Astrocyte (in vitro differentiated cells and primary cell): ENCODE data around the gene UBQLN1. TPM values are rescaled to one million over a fixed set of nuclear protein-coding genes. Genes with fewer than 3 reads are reported as not detected.
"Not testable (repeated sequence)": the region's sequence is repeated elsewhere in the genome, so short reads cannot be mapped to it uniquely, and the experiment has no call there.

Experiments used
- DNase-seq: peaks from one replicate; pipeline ENCODE4 v3.0.0-alpha.2; 2010; ENCODE audit warnings: low read depth
- FAIRE-seq: peaks from 2 replicates; lab custom pipeline; 2011; peaks lifted over from hg19 to GRCh38; lab: Jason Lieb, UNC
- H2AFZ ChIP-seq: 2 replicates; pipeline ENCODE4 v1.6.0; 2012; ENCODE audit warnings: low read depth, low read length, inconsistent platforms
- H3K27ac ChIP-seq: 2 replicates; pipeline ENCODE4 v1.5.1; 2011; ENCODE audit warnings: low read depth, low read length, inconsistent platforms
- H3K27me3 ChIP-seq: 2 replicates; pipeline ENCODE4 v1.6.0; 2011; ENCODE audit warnings: low read length, inconsistent platforms; ENCODE audit not compliant: insufficient read depth
- H3K36me3 ChIP-seq: 2 replicates; pipeline ENCODE4 v1.5.1; 2011; ENCODE audit warnings: low read length, inconsistent platforms; ENCODE audit not compliant: insufficient read depth
- H3K4me1 ChIP-seq: 2 replicates; pipeline ENCODE4 v1.5.1; 2011; ENCODE audit warnings: low read length, inconsistent platforms; ENCODE audit not compliant: insufficient read depth
- H3K4me2 ChIP-seq: 2 replicates; pipeline ENCODE4 v1.6.0; 2012; ENCODE audit warnings: low read length, inconsistent platforms
- H3K4me3 ChIP-seq: 2 replicates; pipeline ENCODE4 v1.5.1; 2011; ENCODE audit warnings: low read depth, mild to moderate bottlenecking, low read length, inconsistent platforms; ENCODE audit not compliant: insufficient read depth
- H3K79me2 ChIP-seq: 2 replicates; pipeline ENCODE4 v1.6.0; 2012; ENCODE audit warnings: mild to moderate bottlenecking, low read length, inconsistent platforms; ENCODE audit not compliant: insufficient read depth
- H3K9ac ChIP-seq: 2 replicates; pipeline ENCODE4 v1.6.0; 2012; ENCODE audit warnings: mild to moderate bottlenecking, low read length, inconsistent platforms
- H3K9me3 ChIP-seq: 2 replicates; pipeline ENCODE4 v1.5.1; 2012; ENCODE audit warnings: low read depth, mild to moderate bottlenecking, low read length, inconsistent platforms; ENCODE audit not compliant: insufficient read depth
- H4K20me1 ChIP-seq: 2 replicates; pipeline ENCODE4 v1.6.0; 2012; ENCODE audit warnings: low read length, inconsistent platforms; ENCODE audit not compliant: insufficient read depth
- H3K27ac Mint-ChIP-seq: one replicate; pipeline ENCODE4 v1.8.0; 2021; ENCODE audit warnings: mild to moderate bottlenecking, mixed read lengths; ENCODE audit not compliant: unreplicated experiment
- H3K27me3 Mint-ChIP-seq: one replicate; pipeline ENCODE4 v1.8.0; 2021; ENCODE audit warnings: low read depth, mixed read lengths; ENCODE audit not compliant: unreplicated experiment
- H3K36me3 Mint-ChIP-seq: one replicate; pipeline ENCODE4 v1.8.0; 2021; ENCODE audit warnings: low read depth, mixed read lengths; ENCODE audit not compliant: unreplicated experiment
- H3K4me1 Mint-ChIP-seq: one replicate; pipeline ENCODE4 v1.8.0; 2021; ENCODE audit warnings: low read depth, mixed read lengths; ENCODE audit not compliant: unreplicated experiment
- H3K4me3 Mint-ChIP-seq: one replicate; pipeline ENCODE4 v1.8.0; 2021; ENCODE audit warnings: mild to moderate bottlenecking, moderate library complexity, mixed read lengths; ENCODE audit not compliant: unreplicated experiment
- H3K9me3 Mint-ChIP-seq: one replicate; pipeline ENCODE4 v1.8.0; 2021; ENCODE audit warnings: mild to moderate bottlenecking, mixed read lengths; ENCODE audit not compliant: unreplicated experiment
- EZH2 ChIP-seq: IDR thresholded peaks from 2 replicates; pipeline ENCODE4 v1.6.1; 2012; ENCODE audit warnings: mild to moderate bottlenecking, low read length, inconsistent platforms; ENCODE audit not compliant: insufficient read depth
- total RNA-seq: library from RNA; stranded (reverse); gene quantifications from 2 replicates; pipeline ENCODE4 v1.2.1, GENCODE V29; 2021
- TF ChIP-seq, protein P1 (sequence below): IDR thresholded peaks from 2 replicates; pipeline ENCODE4 v1.5.1; 2011; ENCODE audit warnings: low read depth, mild to moderate bottlenecking, inconsistent platforms, low read length, moderate library complexity; ENCODE audit not compliant: insufficient read depth

Gene UBQLN1
- total RNA-seq, 1 donor from 2014 or later: 99.3 TPM

DNA sequence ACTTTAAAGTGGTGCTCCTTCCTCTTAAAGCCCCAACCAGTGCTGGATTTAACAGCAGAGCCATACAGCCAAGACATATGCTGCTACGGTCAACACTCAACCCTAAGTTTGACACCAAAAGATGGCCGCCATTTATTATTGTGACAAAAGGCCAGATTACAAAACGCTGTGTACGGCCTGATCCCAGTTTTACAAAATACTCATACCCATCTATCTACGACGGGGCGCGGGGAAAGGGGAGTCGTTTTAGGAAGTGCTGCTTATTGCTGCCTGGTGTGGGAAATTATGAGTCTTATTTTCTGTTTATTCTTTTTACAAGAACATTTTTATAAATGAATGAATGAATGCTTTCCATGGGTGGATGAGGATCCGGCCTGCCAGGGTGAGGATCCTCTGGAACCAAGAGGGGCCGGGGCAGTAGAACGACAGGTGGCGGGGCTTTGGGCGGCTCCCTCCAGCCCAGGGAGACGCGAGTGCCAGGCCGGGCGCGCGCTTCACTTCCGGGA is 85.3 kb downstream of the UBQLN1 start:
- H3K4me3 ChIP-seq: peak overlapping the region; percentile 63
- DNase-seq (no peak), FAIRE-seq (no peak)

DNA sequence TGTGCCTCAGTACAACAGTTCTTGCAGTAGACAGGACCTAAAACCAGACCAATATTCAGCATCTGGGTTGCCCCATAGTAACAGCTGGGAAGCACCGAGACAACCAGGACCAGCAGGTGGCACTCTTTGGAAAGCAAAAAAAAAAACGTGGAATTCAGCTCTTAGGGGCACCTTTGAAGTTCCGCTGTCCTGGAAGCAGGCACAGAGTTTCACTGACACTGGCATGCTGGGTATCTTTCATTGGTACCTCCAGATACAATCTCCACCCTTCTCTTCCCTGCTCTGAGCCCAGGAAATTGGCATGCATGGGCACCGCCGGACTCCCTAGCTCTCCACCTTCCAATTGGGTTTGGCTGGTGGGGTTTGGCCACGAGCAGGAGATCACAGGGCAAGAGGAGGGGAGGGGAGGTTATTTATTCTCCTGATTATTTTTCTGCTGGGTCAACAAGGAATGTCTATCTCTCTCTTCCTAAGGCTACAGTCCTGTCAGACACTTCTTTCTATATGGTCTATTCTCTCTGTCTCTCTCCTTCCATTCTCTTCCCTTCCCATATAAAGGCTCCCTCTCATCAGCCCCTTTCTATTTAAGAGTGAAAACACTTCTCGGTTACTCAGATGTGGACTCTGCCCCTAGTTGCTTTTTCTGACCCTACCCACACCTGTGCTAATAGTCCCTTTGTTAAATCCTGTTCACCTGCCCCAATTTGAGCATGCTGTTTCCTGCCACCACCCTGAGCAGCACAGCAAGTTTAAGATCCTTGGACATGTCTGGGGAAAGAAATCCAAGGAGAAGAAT is 86.7 kb downstream of the UBQLN1 start:
- H3K4me3 Mint-ChIP-seq: no peak overlapping the region
- H3K27me3 ChIP-seq: no peaks in the 10 kb centered on the region
- H3K79me2 ChIP-seq: no peaks in the 10 kb centered on the region
- no peaks in the 10 kb centered on the region for H3K36me3 ChIP-seq
- DNase-seq: peak; percentile 16
- FAIRE-seq: no peak
- TF ChIP-seq, protein P1, sequence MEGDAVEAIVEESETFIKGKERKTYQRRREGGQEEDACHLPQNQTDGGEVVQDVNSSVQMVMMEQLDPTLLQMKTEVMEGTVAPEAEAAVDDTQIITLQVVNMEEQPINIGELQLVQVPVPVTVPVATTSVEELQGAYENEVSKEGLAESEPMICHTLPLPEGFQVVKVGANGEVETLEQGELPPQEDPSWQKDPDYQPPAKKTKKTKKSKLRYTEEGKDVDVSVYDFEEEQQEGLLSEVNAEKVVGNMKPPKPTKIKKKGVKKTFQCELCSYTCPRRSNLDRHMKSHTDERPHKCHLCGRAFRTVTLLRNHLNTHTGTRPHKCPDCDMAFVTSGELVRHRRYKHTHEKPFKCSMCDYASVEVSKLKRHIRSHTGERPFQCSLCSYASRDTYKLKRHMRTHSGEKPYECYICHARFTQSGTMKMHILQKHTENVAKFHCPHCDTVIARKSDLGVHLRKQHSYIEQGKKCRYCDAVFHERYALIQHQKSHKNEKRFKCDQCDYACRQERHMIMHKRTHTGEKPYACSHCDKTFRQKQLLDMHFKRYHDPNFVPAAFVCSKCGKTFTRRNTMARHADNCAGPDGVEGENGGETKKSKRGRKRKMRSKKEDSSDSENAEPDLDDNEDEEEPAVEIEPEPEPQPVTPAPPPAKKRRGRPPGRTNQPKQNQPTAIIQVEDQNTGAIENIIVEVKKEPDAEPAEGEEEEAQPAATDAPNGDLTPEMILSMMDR: peak; percentile 69
- TF ChIP-seq EZH2: no peak
- peaks cover 10% of the 10 kb centered on the region for H3K27me3 Mint-ChIP-seq
- H3K36me3 Mint-ChIP-seq: peaks cover 2% of the 10 kb centered on the region
- H3K27ac Mint-ChIP-seq: no peak overlapping the region
- no peaks in the 10 kb centered on the region for H3K9me3 Mint-ChIP-seq
- no peaks in the 10 kb centered on the region for H3K9me3 ChIP-seq
- no peak overlapping the region for H3K9ac ChIP-seq
- no peak overlapping the region for H3K27ac ChIP-seq
- peaks cover 3% of the 10 kb centered on the region for H3K4me1 Mint-ChIP-seq
- H2AFZ ChIP-seq: no peak overlapping the region
- H3K4me3 ChIP-seq: no peak overlapping the region
- peak overlapping the region; percentile 49 for H3K4me2 ChIP-seq
- no peaks in the 10 kb centered on the region for H4K20me1 ChIP-seq
- no peaks in the 10 kb centered on the region for H3K4me1 ChIP-seq

More for the DNA sequence above, 85.3 kb downstream of the UBQLN1 start:
- Histone ChIP-seq H3K4me1 (no peaks in the 10 kb centered on the region), H3K79me2 (no peaks in the 10 kb centered on the region), H3K27me3 (no peaks in the 10 kb centered on the region), H3K36me3 (no peaks in the 10 kb centered on the region), H2AFZ (peak overlapping the region; percentile 77), H3K9me3 (no peaks in the 10 kb centered on the region), H3K27ac (no peak overlapping the region), H4K20me1 (no peaks in the 10 kb centered on the region), H3K9ac (peak overlapping the region; percentile 82), H3K4me2 (peak overlapping the region; percentile 89)
- Mint-ChIP-seq H3K27ac (peak overlapping the region; percentile 88), H3K36me3 (peaks cover 10% of the 10 kb centered on the region), H3K4me3 (peak overlapping the region; percentile 90), H3K27me3 (peaks cover 10% of the 10 kb centered on the region), H3K9me3 (no peaks in the 10 kb centered on the region), H3K4me1 (peaks cover 3% of the 10 kb centered on the region)
- no peak for TF ChIP-seq EZH2
- TF ChIP-seq, protein P1: no peak

DNA sequence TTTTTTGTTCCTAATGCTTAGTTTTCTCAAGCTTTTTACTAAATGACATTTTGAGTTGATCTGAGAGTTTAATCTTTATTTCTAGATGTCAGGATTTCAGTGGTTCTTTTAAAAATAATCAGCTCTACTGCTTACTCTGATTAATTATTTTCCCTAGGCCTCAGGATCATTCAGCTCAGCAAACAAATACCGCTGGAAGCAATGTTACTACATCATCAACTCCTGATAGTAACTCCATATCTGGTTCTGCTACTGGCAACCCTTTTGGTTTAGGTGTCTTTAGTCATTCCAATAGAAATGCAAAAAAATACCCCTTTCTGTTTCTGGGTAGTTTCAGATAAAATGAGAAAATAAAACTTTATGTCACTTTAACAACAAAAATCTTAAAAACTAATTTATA is 90.5 kb downstream of the UBQLN1 start:
- DNase-seq: no peak
- H2AFZ ChIP-seq: no peak overlapping the region
- Mint-ChIP-seq H3K4me1 (no peaks in the 10 kb centered on the region), H3K4me3 (no peak overlapping the region), H3K27ac (no peak overlapping the region), H3K36me3 (no peaks in the 10 kb centered on the region), H3K27me3 (peaks cover 10% of the 10 kb centered on the region), H3K9me3 (no peaks in the 10 kb centered on the region)
- FAIRE-seq: no peak
- no peaks in the 10 kb centered on the region for H3K4me1 ChIP-seq
- no peaks in the 10 kb centered on the region for H3K79me2 ChIP-seq
- H3K4me2 ChIP-seq: no peak overlapping the region
- no peaks in the 10 kb centered on the region for H3K27me3 ChIP-seq
- no peak overlapping the region for H3K4me3 ChIP-seq
- H3K9ac ChIP-seq: no peak overlapping the region
- no peak overlapping the region for H3K27ac ChIP-seq
- no peaks in the 10 kb centered on the region for H3K9me3 ChIP-seq
- no peaks in the 10 kb centered on the region for H3K36me3 ChIP-seq
- no peaks in the 10 kb centered on the region for H4K20me1 ChIP-seq
- no peak for TF ChIP-seq EZH2
- TF ChIP-seq, protein P1: no peak

DNA sequence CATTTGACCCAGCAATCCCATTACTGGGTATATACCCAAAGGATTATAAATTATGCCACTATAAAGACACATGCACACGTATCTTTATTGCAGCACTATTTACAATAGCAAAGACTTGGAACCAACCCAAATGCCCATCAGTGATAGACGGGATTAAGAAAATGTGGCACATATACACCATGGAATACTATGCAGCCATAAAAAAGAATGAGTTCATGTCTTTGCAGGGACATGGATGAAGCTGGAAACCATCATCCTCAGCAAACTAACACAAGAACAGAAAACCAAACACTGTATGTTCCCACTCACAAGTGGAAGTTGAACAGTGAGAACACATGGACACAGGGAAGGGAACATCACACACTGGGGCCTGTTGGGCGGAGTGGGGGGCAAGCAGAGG is 94.5 kb downstream of the UBQLN1 start:
- H3K27ac Mint-ChIP-seq, H3K4me2 ChIP-seq, H3K27ac ChIP-seq, H3K36me3 Mint-ChIP-seq, H3K9me3 ChIP-seq, H3K79me2 ChIP-seq, H3K4me3 ChIP-seq, H2AFZ ChIP-seq, H3K9ac ChIP-seq, DNase-seq, H3K27me3 Mint-ChIP-seq, H3K36me3 ChIP-seq, H3K4me1 ChIP-seq, H4K20me1 ChIP-seq, H3K27me3 ChIP-seq, H3K9me3 Mint-ChIP-seq, FAIRE-seq, H3K4me1 Mint-ChIP-seq, H3K4me3 Mint-ChIP-seq: not testable (repeated sequence)
